ENCODE data around the gene DDX25.

The DDX25 gene

GRCh38 chr11:125931116-125931515 lies 26.8 kb downstream of the DDX25 start:
- no peak for DNase-seq (ENCODE audit: low read depth)
- no peak overlapping the region for H3K4me3 ChIP-seq (replicated peaks; ENCODE audit: low read depth, low read length)
- TF ChIP-seq CTCF (IDR thresholded peaks at IDR 0.05; ENCODE audit: low read length, missing control alignments) = no peak

DNA sequence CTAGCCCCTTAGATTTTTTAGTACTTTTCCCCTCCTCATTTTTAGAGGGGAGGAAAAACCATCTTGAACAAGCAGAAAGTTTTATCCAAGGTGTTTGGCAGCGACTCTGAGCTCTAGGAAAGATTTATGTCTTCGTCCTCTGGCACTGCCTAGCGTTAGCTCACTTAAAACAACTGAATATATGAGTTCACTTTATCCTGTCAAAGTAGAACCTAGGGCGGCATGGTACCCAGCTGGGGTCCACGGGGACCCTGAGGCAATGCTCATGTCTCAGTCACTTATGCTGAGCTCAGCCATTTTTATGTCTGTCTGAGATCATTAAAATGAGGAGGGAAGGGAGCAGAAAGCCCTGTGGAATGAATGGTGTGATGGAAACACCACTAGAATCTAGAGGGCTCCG lies 27.4 kb downstream of the DDX25 start:
- H3K4me3 ChIP-seq (replicated peaks; ENCODE audit: low read depth, low read length) = no peak overlapping the region
- no peak for TF ChIP-seq CTCF (IDR thresholded peaks at IDR 0.05; ENCODE audit: low read length, missing control alignments)
- no peak for DNase-seq (ENCODE audit: low read depth)

DNA sequence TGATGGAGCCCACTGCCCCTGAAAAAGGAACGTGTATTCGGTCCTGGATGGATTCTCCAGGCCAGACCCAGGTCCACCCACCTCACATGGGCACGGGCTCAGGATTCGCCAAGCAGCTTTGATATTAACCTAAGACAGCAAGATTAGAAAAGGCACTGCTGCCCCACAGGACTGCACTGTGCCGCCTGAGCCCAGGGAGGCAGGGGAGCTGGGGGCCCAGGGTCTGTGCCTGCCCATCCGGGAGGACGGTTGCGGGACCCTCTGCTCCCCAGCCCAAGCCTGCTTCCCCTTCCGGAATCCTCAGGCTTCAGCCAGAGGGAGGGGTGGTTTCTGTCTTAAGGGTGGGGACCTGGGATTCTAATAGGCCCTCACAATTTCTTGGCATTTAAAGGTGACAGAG lies 28.0 kb downstream of the DDX25 start:
- no peak for DNase-seq (ENCODE audit: low read depth)
- H3K4me3 ChIP-seq (replicated peaks; ENCODE audit: low read depth, low read length) = no peak overlapping the region
- TF ChIP-seq CTCF (IDR thresholded peaks at IDR 0.05; ENCODE audit: low read length, missing control alignments) = no peak

DNA sequence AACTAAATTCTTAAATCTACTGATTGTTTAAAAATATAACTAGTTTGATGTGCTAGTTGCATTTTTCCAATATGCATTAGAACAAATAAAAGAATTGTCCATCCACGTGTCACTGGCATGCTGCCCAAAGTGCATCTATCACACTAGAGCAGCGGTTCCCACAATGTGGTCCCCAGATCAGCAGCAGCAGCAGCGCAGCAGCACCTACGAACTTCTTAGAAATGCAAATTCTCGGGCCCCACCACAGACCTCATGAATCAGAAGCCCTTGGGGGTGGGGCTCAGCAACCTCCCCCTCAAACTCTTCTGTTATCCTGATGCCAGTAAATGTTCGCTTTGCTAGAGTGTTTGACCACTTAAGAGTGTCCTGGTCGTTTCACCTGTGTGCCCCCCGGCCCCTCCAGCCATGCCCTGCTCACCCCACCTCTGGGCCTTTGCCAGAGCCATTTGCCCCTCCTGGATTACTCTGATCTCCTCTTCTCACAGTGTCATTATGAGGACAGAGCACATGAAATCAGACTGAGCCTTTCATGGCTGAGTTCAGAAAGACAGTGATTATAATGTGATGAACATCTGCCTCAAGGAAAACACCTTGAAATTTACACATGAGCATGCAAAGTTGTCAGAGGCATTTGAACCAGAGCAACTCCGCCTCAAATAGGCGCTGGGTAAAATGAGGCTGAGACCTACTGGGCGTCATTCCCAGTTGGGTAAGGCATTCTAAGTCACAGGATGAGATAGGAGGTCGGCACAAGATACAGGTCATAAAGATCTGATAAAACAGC lies 28.9 kb downstream of the DDX25 start:
- H3K4me3 ChIP-seq (replicated peaks; ENCODE audit: low read depth, low read length) = no peak overlapping the region
- DNase-seq (ENCODE audit: low read depth) = no peak
- TF ChIP-seq CTCF (IDR thresholded peaks at IDR 0.05; ENCODE audit: low read length, missing control alignments) = no peak

DNA sequence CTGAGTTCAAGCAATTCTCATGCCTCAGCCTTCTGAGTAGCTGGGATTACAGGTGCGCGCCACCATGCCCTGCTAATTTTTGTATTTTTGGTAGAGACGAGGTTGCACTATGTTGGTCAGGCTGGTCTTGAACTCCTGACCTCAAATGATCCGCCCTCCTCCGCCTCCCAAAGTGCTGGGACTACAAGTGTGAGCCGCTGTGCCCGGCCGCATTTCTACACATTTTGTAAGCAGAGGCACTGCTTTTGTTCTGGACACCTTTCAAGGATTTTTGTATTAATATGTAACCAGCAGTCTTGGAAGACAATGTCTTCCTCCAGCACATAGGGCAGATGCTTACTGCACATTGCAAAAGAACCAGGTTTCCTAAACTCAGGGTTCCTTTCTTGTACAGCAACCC lies 30.2 kb downstream of the DDX25 start:
- TF ChIP-seq CTCF (IDR thresholded peaks at IDR 0.05; ENCODE audit: low read length, missing control alignments) = no peak
- H3K4me3 ChIP-seq (replicated peaks; ENCODE audit: low read depth, low read length) = no peak overlapping the region
- DNase-seq (ENCODE audit: low read depth) = no peak

GRCh38 chr11:125935056-125935455 lies 30.7 kb downstream of the DDX25 start:
- no peak for TF ChIP-seq CTCF (IDR thresholded peaks at IDR 0.05; ENCODE audit: low read length, missing control alignments)
- no peak overlapping the region for H3K4me3 ChIP-seq (replicated peaks; ENCODE audit: low read depth, low read length)
- no peak for DNase-seq (ENCODE audit: low read depth)

DNA sequence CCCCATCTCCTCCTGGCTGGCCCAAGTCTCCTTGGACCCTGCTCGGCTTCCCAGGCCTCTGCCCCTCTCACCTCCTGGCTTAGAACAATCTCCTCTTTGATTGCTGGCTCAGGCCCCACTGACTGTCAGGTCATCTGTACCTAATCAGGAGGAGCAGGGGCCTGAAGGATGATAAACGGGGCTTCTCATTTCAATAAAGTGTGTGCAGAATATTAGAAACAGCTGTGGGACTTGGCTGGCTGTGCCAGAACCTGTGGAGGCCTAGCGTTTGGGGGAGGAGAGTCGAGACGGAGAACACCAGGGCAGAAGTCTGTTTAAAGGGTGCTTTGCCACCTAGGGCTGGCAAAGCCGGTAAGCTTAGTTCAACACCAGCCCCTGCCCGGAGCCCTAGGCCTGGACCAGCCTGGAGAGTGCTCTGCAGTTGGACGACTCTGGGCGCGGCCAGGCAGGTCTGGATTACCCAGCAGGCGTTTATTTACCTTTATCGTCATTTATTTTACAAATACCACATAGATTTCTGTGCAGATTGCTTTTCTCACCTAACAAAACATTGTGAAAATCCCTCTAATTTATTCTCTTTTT lies 31.4 kb downstream of the DDX25 start:
- H3K4me3 ChIP-seq (replicated peaks; ENCODE audit: low read depth, low read length) = no peak overlapping the region
- DNase-seq (ENCODE audit: low read depth) = no peak
- no peak for TF ChIP-seq CTCF (IDR thresholded peaks at IDR 0.05; ENCODE audit: low read length, missing control alignments)

Measured in fibroblast of pulmonary artery (primary cell).